IMR-90 (cell line): ENCODE measurements around the gene SEMA4A. TPM values are rescaled to one million over a fixed set of nuclear protein-coding genes. Genes with fewer than 3 reads are reported as not detected.

Experiments used
- ATAC-seq: fragments of 200-7000 bp; cut with Tn5 transposase; 2 replicates; pipeline ENCODE4 v1.9.1; 2020; ENCODE audit warnings: low read depth, mild to moderate bottlenecking, moderate library complexity
- BruUV-seq: library from RNA; stranded (reverse); fragments of 400-500 nt; replicated peaks from 2 replicates; lab custom pipeline; 2021; lab: Mats Ljungman, UMichigan
- CTCF ChIA-PET: fragments of 300-600 bp; formaldehyde crosslinking; extraction: SDS; loops from one replicate; lab custom pipeline; 2021; ENCODE audit warnings: antibody characterized with exemption; lab: Yijun Ruan, JAX
- POLR2A ChIA-PET: fragments of 300-600 bp; sonication (Branson Sonifier 250); formaldehyde crosslinking; loops from one replicate; lab custom pipeline; 2022; ENCODE audit warnings: antibody characterized with exemption; ENCODE audit not compliant: unreplicated experiment; lab: Charles Lee
- DNase-seq: peaks from one replicate; pipeline ENCODE4 v3.0.0; 2013
- H2AFZ ChIP-seq: replicated peaks from 2 replicates; pipeline ENCODE3; 2013; ENCODE audit warnings: low read length, mild to moderate bottlenecking; ENCODE audit not compliant: poor library complexity
- H2AK5ac ChIP-seq: 2 replicates; pipeline ENCODE4 v1.6.1; 2013; ENCODE audit warnings: low read depth, low read length, inconsistent platforms
- H2AK9ac ChIP-seq: replicated peaks from 2 replicates; pipeline ENCODE3; 2013; ENCODE audit warnings: mild to moderate bottlenecking, low read depth, low read length, moderate library complexity; ENCODE audit not compliant: poor library complexity
- H2BK120ac ChIP-seq: 2 replicates; pipeline ENCODE4 v1.6.1; 2013; ENCODE audit warnings: low read depth, low read length, inconsistent platforms
- H2BK15ac ChIP-seq: 3 replicates; pipeline ENCODE4 v1.6.1; 2013; ENCODE audit warnings: low read depth, low read length, inconsistent platforms
- H2BK20ac ChIP-seq: 2 replicates; pipeline ENCODE4 v1.6.1; 2013; ENCODE audit warnings: low read depth, mild to moderate bottlenecking, inconsistent platforms, low read length, moderate library complexity
- H2BK5ac ChIP-seq: 2 replicates; pipeline ENCODE4 v1.6.1; 2013; ENCODE audit warnings: mild to moderate bottlenecking, low read depth, low read length, inconsistent platforms; ENCODE audit not compliant: poor library complexity, severe bottlenecking
- H3K14ac ChIP-seq: replicated peaks from 2 replicates; pipeline ENCODE4 v1.6.1; 2013; ENCODE audit warnings: low read depth, low read length, inconsistent platforms
- H3K18ac ChIP-seq: 2 replicates; pipeline ENCODE4 v1.6.1; 2013; ENCODE audit warnings: low read depth, low read length, control low read depth
- H3K23ac ChIP-seq: 2 replicates; pipeline ENCODE4 v1.6.1; 2013; ENCODE audit warnings: low read depth, low read length, inconsistent platforms
- H3K27ac ChIP-seq: 2 replicates; pipeline ENCODE4 v1.5.1; 2013; ENCODE audit warnings: mild to moderate bottlenecking, control low read depth, low read length; ENCODE audit not compliant: insufficient read depth
- H3K27me3 ChIP-seq: 2 replicates; pipeline ENCODE4 v1.6.1; 2013; ENCODE audit warnings: low read length; ENCODE audit not compliant: control insufficient read depth, insufficient read depth
- H3K36me3 ChIP-seq: 2 replicates; pipeline ENCODE4 v1.6.1; 2013; ENCODE audit warnings: low read length, mixed read lengths; ENCODE audit not compliant: control insufficient read depth, insufficient read depth
- H3K4ac ChIP-seq: 2 replicates; pipeline ENCODE4 v1.6.1; 2013; ENCODE audit warnings: low read depth, low read length, inconsistent platforms
- H3K4me1 ChIP-seq: 2 replicates; pipeline ENCODE4 v1.6.1; 2013; ENCODE audit warnings: low read length, mixed read lengths; ENCODE audit not compliant: control insufficient read depth, insufficient read depth
- H3K4me2 ChIP-seq: 2 replicates; pipeline ENCODE4 v1.6.1; 2013; ENCODE audit warnings: low read depth, mild to moderate bottlenecking, control low read depth, low read length, moderate library complexity
- H3K4me3 ChIP-seq: 2 replicates; pipeline ENCODE4 v1.5.1; 2013; ENCODE audit warnings: low read depth, mild to moderate bottlenecking, control low read depth, low read length, moderate library complexity; ENCODE audit not compliant: insufficient read depth
- H3K56ac ChIP-seq: 2 replicates; pipeline ENCODE4 v1.6.1; 2013; ENCODE audit warnings: low read length, inconsistent platforms; ENCODE audit not compliant: insufficient read depth; ENCODE audit errors: extremely low read depth
- H3K79me1 ChIP-seq, 2 experiments: 2 replicates each; pipeline ENCODE4 v1.6.1; 2013; ENCODE audit warnings: low read length in 2 of 2, inconsistent platforms in 1 of 2, low read depth in 1 of 2
- H3K9ac ChIP-seq: 2 replicates; pipeline ENCODE4 v1.6.1; 2013; ENCODE audit warnings: low read depth, low read length, control low read depth
- H3K9me1 ChIP-seq: 2 replicates; pipeline ENCODE4 v1.6.1; 2013; ENCODE audit warnings: low read length, inconsistent platforms; ENCODE audit not compliant: insufficient read depth
- H3K9me3 ChIP-seq: 2 replicates; pipeline ENCODE4 v1.6.1; 2013; ENCODE audit warnings: low read length; ENCODE audit not compliant: control insufficient read depth, insufficient read depth
- H4K20me1 ChIP-seq: 2 replicates; pipeline ENCODE4 v1.6.1; 2013; ENCODE audit warnings: low read length, inconsistent platforms; ENCODE audit not compliant: insufficient read depth
- H4K5ac ChIP-seq: 2 replicates; pipeline ENCODE4 v1.6.1; 2013; ENCODE audit warnings: mild to moderate bottlenecking, low read depth, low read length, control low read depth
- H4K8ac ChIP-seq, 2 experiments: 2 replicates each; pipeline ENCODE4 v1.6.1; 2013; ENCODE audit warnings: low read depth in 2 of 2, low read length in 2 of 2, control low read depth in 1 of 2, inconsistent platforms in 1 of 2
- H4K91ac ChIP-seq: 2 replicates; pipeline ENCODE4 v1.6.1; 2013; ENCODE audit warnings: low read depth, low read length, inconsistent platforms; ENCODE audit not compliant: insufficient read depth
- BHLHE40 ChIP-seq: fragments of 150-350 bp; IDR thresholded peaks from 2 replicates; pipeline ENCODE4 v1.6.1; 2016; ENCODE audit warnings: mild to moderate bottlenecking, low read depth, low read length
- CEBPB ChIP-seq: IDR thresholded peaks from 2 replicates; pipeline ENCODE4 v1.6.1; 2012; ENCODE audit warnings: low read depth, low read length, improper control_type of control experiment
- CHD1 ChIP-seq: IDR thresholded peaks from 2 replicates; pipeline ENCODE4 v1.6.1; 2012; ENCODE audit warnings: low read depth, low read length, improper control_type of control experiment
- CTCF ChIP-seq: conservative IDR thresholded peaks from 2 replicates; pipeline ENCODE4 v1.5.1; 2012; ENCODE audit warnings: mild to moderate bottlenecking, low read depth, low read length, improper control_type of control experiment
- ELK1 ChIP-seq: fragments of 150-350 bp; IDR thresholded peaks from 2 replicates; pipeline ENCODE4 v1.6.1; 2016; ENCODE audit warnings: low read depth, mild to moderate bottlenecking, low read length, moderate library complexity, borderline replicate concordance
- FOS ChIP-seq: fragments of 150-350 bp; IDR thresholded peaks from 2 replicates; pipeline ENCODE4 v1.6.1; 2016; ENCODE audit warnings: low read depth, low read length
- MAFK ChIP-seq: IDR thresholded peaks from 2 replicates; pipeline ENCODE4 v1.6.1; 2012; ENCODE audit warnings: low read depth, low read length, improper control_type of control experiment
- MXI1 ChIP-seq: IDR thresholded peaks from 2 replicates; pipeline ENCODE4 v1.6.1; 2012; ENCODE audit warnings: low read depth, mild to moderate bottlenecking, low read length, moderate library complexity, borderline replicate concordance
- NFE2L2 ChIP-seq: fragments of 150-350 bp; IDR thresholded peaks from 2 replicates; pipeline ENCODE4 v1.6.1; 2016; ENCODE audit warnings: low read depth, mild to moderate bottlenecking, low read length
- POLR2A ChIP-seq: IDR thresholded peaks from 2 replicates; pipeline ENCODE4 v1.6.1; 2012; ENCODE audit warnings: mild to moderate bottlenecking, low read depth, low read length
- RCOR1 ChIP-seq: IDR thresholded peaks from 2 replicates; pipeline ENCODE4 v1.6.1; 2012; ENCODE audit warnings: mild to moderate bottlenecking, low read length, improper control_type of control experiment; ENCODE audit not compliant: insufficient replicate concordance
- RFX5 ChIP-seq: IDR thresholded peaks from 2 replicates; pipeline ENCODE4 v1.8.0; 2012; ENCODE audit warnings: low read depth, mild to moderate bottlenecking, low read length, moderate library complexity
- SMC3 ChIP-seq: fragments of 150-350 bp; IDR thresholded peaks from 2 replicates; pipeline ENCODE4 v1.6.1; 2016; ENCODE audit warnings: low read depth, mild to moderate bottlenecking, antibody characterized with exemption, low read length, moderate library complexity
- USF2 ChIP-seq: fragments of 150-350 bp; IDR thresholded peaks from 2 replicates; pipeline ENCODE4 v1.6.1; 2017; ENCODE audit warnings: mild to moderate bottlenecking, antibody characterized with exemption, low read length, low read depth
- WGBS, 2 experiments: methylation state at CpG; one replicate each; pipeline versions ENCODE4 v1.1.5 to v1.1.7; 2013; ENCODE audit warnings: missing lambda C conversion rate in 2 of 2; ENCODE audit not compliant: insufficient read length in 1 of 2; ENCODE audit errors: extremely low coverage in 2 of 2; 5-methylcytosine and 5-hydroxymethylcytosine counted together
- dilution Hi-C: fragments of 300-500 bp; cut with HindIII; formaldehyde crosslinking; loops from one replicate; pipeline ENCODE4 v1.14.3; 2018; ENCODE audit warnings: low sequenced_read_pairs; ENCODE audit not compliant: unreplicated experiment
- in situ Hi-C: fragments of 300-500 bp; cut with MboI; formaldehyde crosslinking; loops from 3 replicates; pipeline ENCODE4 v1.14.3; 2019; ENCODE audit warnings: low sequenced_read_pairs, inconsistent platforms, mixed read lengths
- intact Hi-C: fragments of 100-400 bp; cut with micrococcal nuclease; formaldehyde crosslinking; loops from 2 replicates; pipeline ENCODE4 v1.10.0; 2022
- polyA plus RNA-seq, 3 experiments: library from polyadenylated mRNA; depleted of rRNA; stranded (reverse); fragments of >200 nt; gene quantifications; 2 replicates each; pipeline ENCODE4 v1.2.3, GENCODE V29; 2012; ENCODE audit warnings: low replicate concordance in 1 of 3
- total RNA-seq: library from RNA; depleted of rRNA; stranded (reverse); fragments of >200 nt; gene quantifications from 2 replicates; pipeline ENCODE4 v1.2.3, GENCODE V29; 2012

SEMA4A gene
- total and polyA plus RNA-seq, 2 of the 4 experiments (the other 2 are of a cell fraction): 0.18 to 0.86 TPM

- H3K79me1 ChIP-seq: peaks cover 4 to 38% of the 10 kb centered on the region in 2 experiments; a peak in 3 of 4 replicates
- ChIA-PET CTCF (interaction anchor here (0.7 to 1.1 kb wide), 2 partner anchors 8 to 16 kb away, joined by 3 to 4 read pairs; no protein-coding TSS in a partner anchor), POLR2A (no interaction called here)
- H2BK120ac ChIP-seq: peak overlapping the region; percentile 62
- no peak overlapping the region for H3K18ac ChIP-seq
- 54% methylated on average over 5 of the region's 10 CpGs; no CpG with 5 or more reads in 1 of the 2 experiments for WGBS, 2 experiments
- no peaks in the 10 kb centered on the region for H3K27me3 ChIP-seq
- no peak overlapping the region for H3K4me2 ChIP-seq
- peak overlapping the region; percentile 67 for H2AFZ ChIP-seq
- H3K4ac ChIP-seq: peak overlapping the region; percentile 52
- DNase-seq (no peak), ATAC-seq (no peak)
- H3K27ac ChIP-seq: no peak overlapping the region
- peaks cover 28% of the 10 kb centered on the region for H4K20me1 ChIP-seq
- peaks cover 7% of the 10 kb centered on the region; the same call in 1 of the 2 replicates for H3K9me1 ChIP-seq
- no peak overlapping the region for H3K9ac ChIP-seq
- H4K5ac ChIP-seq: no peak overlapping the region
- dilution Hi-C loops: no loop called here
- no peak overlapping the region for H3K56ac ChIP-seq
- H3K23ac ChIP-seq: 0 out of 2 replicates have a peak overlapping the region, but pooled peaks have one; percentile 45
- H4K91ac ChIP-seq: peak overlapping the region; percentile 24; the same call in 1 of the 2 replicates
- no peaks in the 10 kb centered on the region for H3K36me3 ChIP-seq
- H2BK15ac ChIP-seq: peak overlapping the region; percentile 56; the same call in 1 of the 3 replicates
- no peak overlapping the region for H3K4me3 ChIP-seq
- H3K4me1 ChIP-seq: peaks cover 11% of the 10 kb centered on the region
- H3K9me3 ChIP-seq: no peaks in the 10 kb centered on the region
- in situ Hi-C loops: no loop called here
- peak overlapping the region; percentile 84 for H2AK5ac ChIP-seq
- H2BK5ac ChIP-seq: no peak overlapping the region
- peak overlapping the region; percentile 86 for H2AK9ac ChIP-seq
- no TSS peak for BruUV-seq
- peak overlapping the region in 1 of 2 experiments; percentile 27; a peak in 1 of 4 replicates for H4K8ac ChIP-seq
- intact Hi-C loops: no loop called here
- peak overlapping the region; percentile 49 for H2BK20ac ChIP-seq
- peak overlapping the region; percentile 5; the same call in 1 of the 2 replicates for H3K14ac ChIP-seq
- TF ChIP-seq ELK1 (no peak), SMC3 (no peak), CEBPB (no peak), USF2 (no peak), RFX5 (no peak), POLR2A (no peak), CTCF (no peak), MAFK (no peak), FOS (no peak), RCOR1 (no peak), NFE2L2 (no peak), MXI1 (no peak), BHLHE40 (no peak), CHD1 (no peak)
Measured at GRCh38 chr1:156112276-156113137, 40.9 kb upstream of the SEMA4A start.
